Esophagus muscularis mucosa (tissue), 4 donors: ENCODE results near the gene LRPPRC.

Source experiments
- EP300 ChIP-seq: sonication (generic); formaldehyde crosslinking; IDR thresholded peaks from one replicate; pipeline ENCODE4 v1.6.1; 2017; ENCODE audit warnings: antibody characterized with exemption
- POLR2A ChIP-seq: fragments of 450-650 bp; IDR thresholded peaks from one replicate; pipeline ENCODE4 v1.6.1; 2017; ENCODE audit warnings: antibody characterized with exemption, moderate library complexity, mild to moderate bottlenecking, low read depth
- POLR2AphosphoS5 ChIP-seq, 2 donors: sonication (generic); formaldehyde crosslinking; IDR thresholded peaks; one replicate each; pipeline ENCODE4 v1.6.1; 2017; ENCODE audit warnings: antibody characterized with exemption in 2 of 2
- TF ChIP-seq, protein P1 (sequence below), 3 experiments: fragments of 200-600 bp in 2 of 3; fragments of 450-650 bp in 1 of 3; sonication (generic) in 2 of 3; IDR thresholded peaks; one replicate each; pipeline ENCODE4 v1.5.1; 2017 to 2019; ENCODE audit warnings: antibody characterized with exemption in 3 of 3, mild to moderate bottlenecking in 2 of 3, moderate library complexity in 1 of 3

GRCh38 chr2:43848214-43848613, 147.6 kb downstream of the LRPPRC start:
- TF ChIP-seq, protein P1, sequence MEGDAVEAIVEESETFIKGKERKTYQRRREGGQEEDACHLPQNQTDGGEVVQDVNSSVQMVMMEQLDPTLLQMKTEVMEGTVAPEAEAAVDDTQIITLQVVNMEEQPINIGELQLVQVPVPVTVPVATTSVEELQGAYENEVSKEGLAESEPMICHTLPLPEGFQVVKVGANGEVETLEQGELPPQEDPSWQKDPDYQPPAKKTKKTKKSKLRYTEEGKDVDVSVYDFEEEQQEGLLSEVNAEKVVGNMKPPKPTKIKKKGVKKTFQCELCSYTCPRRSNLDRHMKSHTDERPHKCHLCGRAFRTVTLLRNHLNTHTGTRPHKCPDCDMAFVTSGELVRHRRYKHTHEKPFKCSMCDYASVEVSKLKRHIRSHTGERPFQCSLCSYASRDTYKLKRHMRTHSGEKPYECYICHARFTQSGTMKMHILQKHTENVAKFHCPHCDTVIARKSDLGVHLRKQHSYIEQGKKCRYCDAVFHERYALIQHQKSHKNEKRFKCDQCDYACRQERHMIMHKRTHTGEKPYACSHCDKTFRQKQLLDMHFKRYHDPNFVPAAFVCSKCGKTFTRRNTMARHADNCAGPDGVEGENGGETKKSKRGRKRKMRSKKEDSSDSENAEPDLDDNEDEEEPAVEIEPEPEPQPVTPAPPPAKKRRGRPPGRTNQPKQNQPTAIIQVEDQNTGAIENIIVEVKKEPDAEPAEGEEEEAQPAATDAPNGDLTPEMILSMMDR (IDR thresholded peaks at IDR 0.05): no peak
- TF ChIP-seq EP300 (no peak), POLR2AphosphoS5 (IDR thresholded peaks at IDR 0.05) (no peak), POLR2A (no peak)
